Progenitor cell of endocrine pancreas (in vitro differentiated cells): ENCODE measurements around the gene TUBA1C. TPM values are rescaled to one million over a fixed set of nuclear protein-coding genes. Genes with fewer than 3 reads are reported as not detected.

Experiments
- DNase-seq: peaks from one replicate; pipeline ENCODE4 v3.0.0; 2021; ENCODE audit warnings: low spot score; ENCODE audit not compliant: unreplicated experiment
- H3K27ac Mint-ChIP-seq: 2 replicates; pipeline ENCODE4 v1.8.0; 2021; ENCODE audit warnings: mild to moderate bottlenecking, moderate library complexity, mixed read lengths
- H3K27me3 Mint-ChIP-seq: 2 replicates; pipeline ENCODE4 v1.8.0; 2021; ENCODE audit warnings: mixed read lengths
- H3K36me3 Mint-ChIP-seq: 2 replicates; pipeline ENCODE4 v1.8.0; 2022; ENCODE audit warnings: mixed read lengths; ENCODE audit not compliant: insufficient read depth
- H3K4me1 Mint-ChIP-seq: 2 replicates; pipeline ENCODE4 v1.8.0; 2021; ENCODE audit warnings: low read depth, mixed read lengths
- H3K4me3 Mint-ChIP-seq: 2 replicates; pipeline ENCODE4 v1.8.0; 2021; ENCODE audit warnings: low read depth, mild to moderate bottlenecking, moderate library complexity, mixed read lengths
- H3K9me3 Mint-ChIP-seq: 2 replicates; pipeline ENCODE4 v1.8.0; 2021; ENCODE audit warnings: low read depth, mixed read lengths
- CTCF ChIP-seq: fragments of 200-600 bp; sonication (generic); IDR thresholded peaks from one replicate; pipeline ENCODE4 v1.5.0; 2021; ENCODE audit warnings: antibody characterized with exemption, mild to moderate bottlenecking; ENCODE audit not compliant: unreplicated experiment
- long read RNA-seq: library from polyadenylated mRNA; unstranded; transcript quantifications from one replicate; pipeline ENCODE4 v2.0.0, GENCODE V29; 2020
- total RNA-seq: library from RNA; stranded (reverse); gene quantifications from 2 replicates; pipeline ENCODE4 v1.2.1, GENCODE V29; 2021

TUBA1C gene
- total RNA-seq: 128 and 149 TPM in 2 replicates
- long read RNA-seq, transcript TUBA1C-201 (4 exons, 3,001 nt): major isoform, 240 of 268 reads
- long read RNA-seq, partial matches to known transcripts: 24 of 268 reads
- long read RNA-seq, other reads (novel, unspliced or antisense): 2 of 268 reads

DNA sequence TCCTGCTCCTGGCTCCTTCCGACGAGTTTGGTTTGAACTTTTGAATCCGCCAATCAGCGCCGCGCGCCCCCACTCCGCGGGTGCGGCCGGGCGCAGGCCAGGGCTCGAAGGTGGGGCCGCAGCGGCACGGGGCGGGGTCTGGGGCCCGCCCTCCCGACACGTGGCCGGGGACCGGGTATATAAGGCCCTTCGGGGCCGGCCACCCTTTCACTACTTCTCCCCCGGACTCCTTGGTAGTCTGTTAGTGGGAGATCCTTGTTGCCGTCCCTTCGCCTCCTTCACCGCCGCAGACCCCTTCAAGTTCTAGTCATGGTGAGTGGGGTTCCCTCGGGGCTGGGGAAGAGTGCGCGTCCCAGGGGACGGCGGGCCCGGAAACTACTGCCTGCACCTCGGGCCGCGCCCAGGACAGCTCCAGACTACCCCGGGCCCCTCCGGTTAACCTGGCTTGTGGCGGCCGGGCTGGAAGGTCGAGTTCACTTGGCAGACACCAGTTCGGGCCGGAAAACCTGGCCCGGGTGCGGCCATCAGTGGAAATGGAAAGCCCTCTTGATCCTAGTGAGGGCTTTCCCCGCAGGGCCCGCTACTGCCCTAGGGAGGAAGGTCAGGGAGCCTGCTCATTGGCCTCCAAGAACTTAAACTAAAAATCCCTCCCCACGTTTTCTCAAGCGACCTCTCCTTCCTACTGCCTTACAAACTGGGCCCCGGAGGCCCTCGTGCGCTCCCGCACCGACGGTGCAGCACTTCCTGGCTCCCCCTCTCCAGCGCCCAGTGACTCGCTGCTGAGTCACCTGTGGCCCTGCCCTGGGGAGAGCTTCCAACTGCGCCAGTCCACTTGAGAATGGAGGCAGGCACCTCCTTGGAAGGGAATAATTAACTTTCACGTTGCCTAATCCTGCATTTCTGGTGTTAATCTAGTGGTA, at the start of gene TUBA1C:
TSS of gene TUBA1C (plus strand) at position 210 of the 920 bp plus-strand sequence. CDS start at position 310, 100 bp downstream.
- H3K9me3 Mint-ChIP-seq: no peaks in the 10 kb centered on the region
- no peak for TF ChIP-seq CTCF
- peak within 1 kb of the TSS; percentile 98 for H3K27ac Mint-ChIP-seq
- peak; percentile 89 for DNase-seq
- H3K4me3 Mint-ChIP-seq: peak within 1 kb of the TSS; percentile 87
- peaks cover 12% of the 10 kb centered on the region for H3K36me3 Mint-ChIP-seq
- H3K27me3 Mint-ChIP-seq: no peaks in the 10 kb centered on the region
- H3K4me1 Mint-ChIP-seq: peaks cover 5% of the 10 kb centered on the region

DNA sequence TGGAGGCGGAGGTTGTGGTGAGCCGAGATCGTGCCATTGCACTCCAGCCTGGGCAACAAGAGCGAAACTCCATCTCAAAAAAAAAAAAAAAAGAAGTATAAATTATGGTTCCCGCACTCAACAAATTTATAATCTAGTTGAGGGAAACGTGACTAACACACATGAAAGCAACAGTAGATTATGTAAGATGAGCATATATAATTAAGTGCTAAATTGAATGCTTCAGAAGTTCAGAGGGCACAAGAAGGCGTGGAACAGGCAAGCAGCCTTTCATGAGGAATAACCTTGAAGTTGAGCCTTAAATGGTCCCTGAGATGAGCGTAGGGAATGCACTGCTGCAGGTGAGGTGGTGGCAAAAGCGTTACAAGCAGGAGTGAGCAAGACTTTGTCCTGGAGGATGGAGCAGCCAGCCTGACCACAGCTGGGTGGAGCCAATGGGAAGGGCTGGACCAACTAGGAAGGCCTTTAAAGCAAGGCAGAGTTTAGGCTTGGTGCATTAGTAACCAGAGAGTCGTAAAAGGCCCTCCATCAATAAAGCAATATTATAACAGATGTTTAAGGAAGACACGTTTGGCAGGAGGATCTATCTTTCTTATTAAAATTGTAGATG, 45.4 kb upstream of the TUBA1C start:
- Mint-ChIP-seq H3K27me3 (no peaks in the 10 kb centered on the region), H3K4me3 (no peak overlapping the region), H3K27ac (no peak overlapping the region), H3K9me3 (no peaks in the 10 kb centered on the region), H3K4me1 (peaks cover 3% of the 10 kb centered on the region), H3K36me3 (no peaks in the 10 kb centered on the region)
- TF ChIP-seq CTCF: no peak
- DNase-seq: no peak

DNA sequence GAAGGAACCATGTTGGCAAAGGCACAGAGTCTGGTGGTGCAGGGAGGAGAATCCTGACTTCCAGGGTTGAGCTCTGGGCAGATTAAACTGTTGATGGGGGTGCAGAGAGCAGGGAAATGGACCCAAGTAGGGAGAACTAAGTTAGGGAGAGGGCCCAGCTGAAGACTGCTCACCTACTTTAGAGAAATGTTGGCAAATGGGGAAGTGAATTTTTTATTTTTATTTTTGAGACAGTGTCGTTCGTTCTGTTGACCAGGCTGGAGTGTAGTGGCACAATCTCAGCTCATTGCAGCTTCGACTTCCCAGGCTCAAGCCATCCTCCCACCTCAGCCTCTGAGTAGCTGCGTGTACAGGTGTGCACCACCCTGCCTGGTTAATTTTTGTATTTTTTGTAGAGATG, 43.9 kb upstream of the TUBA1C start:
- TF ChIP-seq CTCF: no peak
- H3K36me3 Mint-ChIP-seq: no peaks in the 10 kb centered on the region
- H3K27me3 Mint-ChIP-seq: no peaks in the 10 kb centered on the region
- no peaks in the 10 kb centered on the region for H3K4me1 Mint-ChIP-seq
- DNase-seq: no peak
- H3K4me3 Mint-ChIP-seq: no peak overlapping the region
- H3K9me3 Mint-ChIP-seq: no peaks in the 10 kb centered on the region
- H3K27ac Mint-ChIP-seq: no peak overlapping the region

GRCh38 chr12:49223122-49223521, 41.8 kb upstream of the TUBA1C start:
- no peak overlapping the region for H3K4me3 Mint-ChIP-seq
- DNase-seq: no peak
- peaks cover 7% of the 10 kb centered on the region for H3K27me3 Mint-ChIP-seq
- H3K36me3 Mint-ChIP-seq: no peaks in the 10 kb centered on the region
- H3K4me1 Mint-ChIP-seq: no peaks in the 10 kb centered on the region
- H3K27ac Mint-ChIP-seq: no peak overlapping the region
- no peak for TF ChIP-seq CTCF
- H3K9me3 Mint-ChIP-seq: no peaks in the 10 kb centered on the region

DNA sequence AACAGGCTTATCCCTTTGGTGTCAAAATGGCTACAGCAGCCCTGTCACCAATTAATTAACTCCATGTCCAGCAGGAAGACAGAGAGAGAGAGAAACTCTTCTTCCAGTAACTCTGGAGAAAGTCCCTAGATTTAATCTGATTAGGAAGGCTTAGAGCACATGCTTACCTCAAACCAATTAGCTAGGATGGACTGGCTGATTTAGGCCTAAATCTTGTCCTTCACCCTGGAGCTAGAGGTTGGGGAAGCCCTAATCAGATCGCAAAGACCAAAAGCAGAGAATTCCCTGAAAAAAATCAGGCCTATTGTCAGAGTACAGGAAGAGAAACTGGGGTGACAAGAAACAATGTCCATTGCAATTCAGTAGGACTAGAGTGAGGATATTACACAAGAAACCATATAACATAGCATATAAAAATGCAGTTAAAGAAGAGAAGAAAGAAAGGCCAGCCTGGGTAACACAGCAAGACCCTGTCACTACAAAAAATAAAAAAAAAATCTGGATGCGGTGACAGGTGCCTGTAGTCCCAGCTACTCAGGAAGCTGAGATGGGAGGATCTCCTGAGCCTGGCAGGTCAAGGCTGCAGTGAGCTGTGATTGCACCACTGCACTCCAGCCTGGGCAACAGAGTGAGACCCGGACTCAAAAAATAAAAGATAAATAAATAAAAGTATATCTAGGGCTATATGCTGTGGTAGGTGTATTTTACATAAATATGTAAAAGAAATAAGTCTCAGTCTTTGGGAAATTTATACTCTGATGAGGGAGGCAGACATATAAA, 41.1 kb upstream of the TUBA1C start:
- Mint-ChIP-seq H3K36me3 (no peaks in the 10 kb centered on the region), H3K9me3 (no peaks in the 10 kb centered on the region), H3K27me3 (peaks cover 10% of the 10 kb centered on the region), H3K4me1 (no peaks in the 10 kb centered on the region), H3K4me3 (no peak overlapping the region), H3K27ac (no peak overlapping the region)
- no peak for DNase-seq
- no peak for TF ChIP-seq CTCF
